Tibial nerve (tissue), 3 donors: ENCODE measurements around the gene EMILIN2.

ENCODE experiments used
- CTCF ChIP-seq, 5 experiments: fragments of 200-600 bp in 3 of 5; fragments of 450-650 bp in 2 of 5; sonication (generic) in 3 of 5; IDR thresholded peaks; one replicate each; pipeline ENCODE4 v1.5.1; 2016 to 2019; ENCODE audit warnings: antibody characterized with exemption in 5 of 5, mild to moderate bottlenecking in 3 of 5, moderate library complexity in 2 of 5
- POLR2A ChIP-seq, 2 donors: fragments of 450-650 bp; IDR thresholded peaks; one replicate each; pipeline ENCODE4 v1.6.1; 2017; ENCODE audit warnings: antibody characterized with exemption in 2 of 2, mild to moderate bottlenecking in 2 of 2, moderate library complexity in 2 of 2

DNA sequence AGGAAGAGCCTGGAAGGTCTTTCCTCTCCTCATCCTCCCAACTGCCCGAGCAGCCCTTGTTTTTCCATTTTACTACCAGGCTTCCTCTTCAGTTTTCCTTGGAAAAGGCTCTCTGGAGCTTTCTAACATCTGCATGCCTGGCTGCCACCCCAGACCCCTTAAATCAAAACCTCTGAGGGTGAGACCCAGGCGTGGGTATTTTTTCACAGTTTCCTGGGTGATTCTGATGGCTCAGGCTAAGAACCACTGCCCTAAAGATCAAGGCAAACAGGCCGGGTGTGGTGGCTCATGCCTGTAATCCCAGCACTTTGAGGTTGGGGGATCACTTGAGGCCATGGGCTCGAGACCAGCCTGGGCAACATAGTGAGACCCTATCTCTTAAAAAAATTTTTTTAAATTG is 35.4 kb downstream of the EMILIN2 start:
- TF ChIP-seq CTCF (IDR thresholded peaks at IDR 0.05) (no peak), POLR2A (IDR thresholded peaks at IDR 0.05) (no peak)
